Keratinocyte (primary cell): ENCODE measurements around the gene SEBOX.

Experiments used
- CTCF ChIP-seq, 3 experiments: IDR thresholded peaks in 1 of 3; conservative IDR thresholded peaks in 1 of 3; optimal IDR thresholded peaks in 1 of 3; 2 replicates in 2 of 3; 3 replicates in 1 of 3; pipeline versions ENCODE3 to v1.5.1; 2011; ENCODE audit warnings: low read length in 3 of 3, mild to moderate bottlenecking in 3 of 3, moderate library complexity in 2 of 3, control low read depth in 1 of 3, inconsistent platforms in 1 of 3; ENCODE audit not compliant: insufficient read depth in 2 of 3; ENCODE audit errors: extremely low read depth in 1 of 3
- EZH2 ChIP-seq: IDR thresholded peaks from one replicate; pipeline ENCODE4 v1.6.1; 2012; ENCODE audit warnings: inconsistent platforms, mild to moderate bottlenecking, low read length, moderate library complexity

GRCh38 chr17:28364665-28365363 lies at the start of gene SEBOX:
- TF ChIP-seq CTCF (optimal IDR thresholded peaks at IDR 0.05 in 1 of 3, IDR thresholded peaks at IDR 0.05 in 1 of 3, conservative IDR thresholded peaks at IDR 0.05 in 1 of 3; ENCODE audit: extremely low read depth in 1 of 3, insufficient read depth in 2 of 3, low read length in 3 of 3) (no peak), EZH2 (no peak)
